Astrocyte of the cerebellum (primary cell): Measurements from ENCODE around the gene UROD.

ENCODE experiments used
- DNase-seq: peaks from one replicate; pipeline ENCODE4 v3.0.0-alpha.2; 2011; ENCODE audit warnings: low read depth
- H3K4me3 ChIP-seq: 2 replicates; pipeline ENCODE4 v1.5.1; 2011; ENCODE audit warnings: mild to moderate bottlenecking, low read depth, low read length, moderate library complexity
- CTCF ChIP-seq: IDR thresholded peaks from 2 replicates; pipeline ENCODE4 v1.5.1; 2012; ENCODE audit warnings: low read length, low read depth, moderate library complexity, mild to moderate bottlenecking; ENCODE audit errors: missing control alignments
- in situ Hi-C: cut with HindIII; loops from 2 replicates; pipeline ENCODE4 v1.10.0; 2017; ENCODE audit warnings: low sequenced_read_pairs

Gene UROD

GRCh38 chr1:45008516-45008915 is 3.5 kb upstream of the UROD start:
- DNase-seq, result no peak
- in situ Hi-C loops, result no loop called here
- H3K4me3 ChIP-seq, result no peak overlapping the region
- no peak for TF ChIP-seq CTCF

GRCh38 chr1:45009296-45009865 is 2.7 kb upstream of the UROD start:
- H3K4me3 ChIP-seq, result no peak overlapping the region
- TF ChIP-seq CTCF, result no peak
- in situ Hi-C loops, result no loop called here
- no peak for DNase-seq

GRCh38 chr1:45009956-45010854 is 1.8 kb upstream of the UROD start:
- TF ChIP-seq CTCF, result no peak
- H3K4me3 ChIP-seq, result peak overlapping the region; percentile 97
- in situ Hi-C loops, result no loop called here
- DNase-seq, result no peak

GRCh38 chr1:45010855-45011811 is 921 bp upstream of the UROD start, which contains the start of gene HECTD3:
TSS of gene HECTD3 (minus strand) at chr1:45011324. CDS start at chr1:45011257, 67 bp downstream.
- in situ Hi-C loops, result no loop called here
- peak within 1 kb of the TSS; percentile 97 for H3K4me3 ChIP-seq
- no peak for TF ChIP-seq CTCF
- peak; percentile 27 for DNase-seq

- H3K4me3 ChIP-seq, result peak overlapping the region; percentile 68
- DNase-seq, result peak; percentile 19
- TF ChIP-seq CTCF, result no peak
- in situ Hi-C loops, result no loop called here
These were observed 705 bp downstream of the UROD start for GRCh38 chr1:45012639-45013278.

GRCh38 chr1:45013551-45014209 is 1.6 kb downstream of the UROD start:
- in situ Hi-C loops, result no loop called here
- DNase-seq, result no peak
- peak overlapping the region; percentile 68 for H3K4me3 ChIP-seq
- TF ChIP-seq CTCF, result no peak
